ENCODE results near the gene ITPRIP.

- no peak for TF ChIP-seq POLR2A (IDR thresholded peaks at IDR 0.05)
- TF ChIP-seq, protein P1, sequence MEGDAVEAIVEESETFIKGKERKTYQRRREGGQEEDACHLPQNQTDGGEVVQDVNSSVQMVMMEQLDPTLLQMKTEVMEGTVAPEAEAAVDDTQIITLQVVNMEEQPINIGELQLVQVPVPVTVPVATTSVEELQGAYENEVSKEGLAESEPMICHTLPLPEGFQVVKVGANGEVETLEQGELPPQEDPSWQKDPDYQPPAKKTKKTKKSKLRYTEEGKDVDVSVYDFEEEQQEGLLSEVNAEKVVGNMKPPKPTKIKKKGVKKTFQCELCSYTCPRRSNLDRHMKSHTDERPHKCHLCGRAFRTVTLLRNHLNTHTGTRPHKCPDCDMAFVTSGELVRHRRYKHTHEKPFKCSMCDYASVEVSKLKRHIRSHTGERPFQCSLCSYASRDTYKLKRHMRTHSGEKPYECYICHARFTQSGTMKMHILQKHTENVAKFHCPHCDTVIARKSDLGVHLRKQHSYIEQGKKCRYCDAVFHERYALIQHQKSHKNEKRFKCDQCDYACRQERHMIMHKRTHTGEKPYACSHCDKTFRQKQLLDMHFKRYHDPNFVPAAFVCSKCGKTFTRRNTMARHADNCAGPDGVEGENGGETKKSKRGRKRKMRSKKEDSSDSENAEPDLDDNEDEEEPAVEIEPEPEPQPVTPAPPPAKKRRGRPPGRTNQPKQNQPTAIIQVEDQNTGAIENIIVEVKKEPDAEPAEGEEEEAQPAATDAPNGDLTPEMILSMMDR (IDR thresholded peaks at IDR 0.05): no peak
Observed at GRCh38 chr10:104304356-104304745, 33.9 kb downstream of the ITPRIP start.

All from lower leg skin (tissue), 3 donors.